SHP77 (cell line): Measurements from ENCODE around the gene PATZ1.

ENCODE experiments used
- DNase-seq, 2 experiments: peaks; one replicate each; lab custom pipeline; 2025; lab: John Stamatoyannopoulos, UW

PATZ1 gene

GRCh38 chr22:31282748-31283468 is 63.2 kb downstream of the PATZ1 start:
- no peak for DNase-seq

- no peak for DNase-seq
Measured at GRCh38 chr22:31281733-31282132, 64.4 kb downstream of the PATZ1 start.

GRCh38 chr22:31279821-31280505 is 66.2 kb downstream of the PATZ1 start:
- no peak for DNase-seq

GRCh38 chr22:31279327-31279669 is 66.8 kb downstream of the PATZ1 start:
- DNase-seq, result no peak

GRCh38 chr22:31278626-31279326 is 67.4 kb downstream of the PATZ1 start:
- no peak for DNase-seq

GRCh38 chr22:31278151-31278621 is 68.0 kb downstream of the PATZ1 start:
- no peak for DNase-seq

GRCh38 chr22:31277741-31278140 is 68.4 kb downstream of the PATZ1 start:
- no peak for DNase-seq

GRCh38 chr22:31276426-31277167 is 69.5 kb downstream of the PATZ1 start:
- no peak for DNase-seq
